Activated CD8-positive, alpha-beta memory T cell treated with anti-CD3 and anti-CD28 coated beads for 24 hours (primary cell): Measurements from ENCODE around the gene CCDC142.

Experiments
- DNase-seq: peaks from one replicate; pipeline ENCODE4 v3.0.0-alpha.2; 2020

The CCDC142 gene

GRCh38 chr2:74441690-74442482 is 40.9 kb downstream of the CCDC142 start, which contains the start of gene RTKN:
Gene RTKN (minus strand): TSS chr2:74441937. CDS start chr2:74441816, 121 bp downstream.
- DNase-seq = peak; percentile 75

GRCh38 chr2:74441170-74441689 is 41.6 kb downstream of the CCDC142 start:
- DNase-seq = no peak

- DNase-seq = peak; percentile 76
These were observed 42.2 kb downstream of the CCDC142 start for GRCh38 chr2:74440378-74441169.

- DNase-seq = no peak
These were observed 42.9 kb downstream of the CCDC142 start for GRCh38 chr2:74439803-74440377.

GRCh38 chr2:74439373-74439772 is 43.4 kb downstream of the CCDC142 start:
- no peak for DNase-seq

GRCh38 chr2:74438248-74438647 is 44.5 kb downstream of the CCDC142 start:
- DNase-seq = no peak

- DNase-seq = no peak
These were observed 45.7 kb downstream of the CCDC142 start for GRCh38 chr2:74436848-74437695.

GRCh38 chr2:74436111-74436805 is 46.5 kb downstream of the CCDC142 start:
- DNase-seq = no peak

GRCh38 chr2:74430502-74430901 is 52.3 kb downstream of the CCDC142 start:
- no peak for DNase-seq

GRCh38 chr2:74429487-74430451 is 53.0 kb downstream of the CCDC142 start:
- DNase-seq = no peak

- no peak for DNase-seq
These were observed 54.1 kb downstream of the CCDC142 start for GRCh38 chr2:74428675-74429074.

GRCh38 chr2:74427551-74427950 is 55.2 kb downstream of the CCDC142 start:
- no peak for DNase-seq

- DNase-seq = no peak
These were observed 56.5 kb downstream of the CCDC142 start for GRCh38 chr2:74426181-74426758.

- DNase-seq = no peak
These were observed 57.3 kb downstream of the CCDC142 start for GRCh38 chr2:74425523-74425922.

- DNase-seq = no peak
These were observed 57.8 kb downstream of the CCDC142 start for GRCh38 chr2:74424995-74425406.

GRCh38 chr2:74424139-74424992 is 58.4 kb downstream of the CCDC142 start:
- no peak for DNase-seq
